Activated naive CD8-positive, alpha-beta T cell (primary cell): ENCODE results near the gene TP53BP1.

Source experiments
- H3K27ac Mint-ChIP-seq: one replicate; pipeline ENCODE4 v1.8.0; 2021; ENCODE audit warnings: mixed read lengths
- H3K27me3 Mint-ChIP-seq: one replicate; pipeline ENCODE4 v1.8.0; 2021; ENCODE audit warnings: mixed read lengths
- H3K36me3 Mint-ChIP-seq: one replicate; pipeline ENCODE4 v1.8.0; 2021; ENCODE audit warnings: mixed read lengths
- H3K4me1 Mint-ChIP-seq: one replicate; pipeline ENCODE4 v1.8.0; 2021; ENCODE audit warnings: low read depth, mixed read lengths
- H3K4me3 Mint-ChIP-seq: one replicate; pipeline ENCODE4 v1.8.0; 2021; ENCODE audit warnings: mild to moderate bottlenecking, mixed read lengths
- H3K9me3 Mint-ChIP-seq: one replicate; pipeline ENCODE4 v1.8.0; 2021; ENCODE audit warnings: low read depth, mixed read lengths

Gene TP53BP1

DNA sequence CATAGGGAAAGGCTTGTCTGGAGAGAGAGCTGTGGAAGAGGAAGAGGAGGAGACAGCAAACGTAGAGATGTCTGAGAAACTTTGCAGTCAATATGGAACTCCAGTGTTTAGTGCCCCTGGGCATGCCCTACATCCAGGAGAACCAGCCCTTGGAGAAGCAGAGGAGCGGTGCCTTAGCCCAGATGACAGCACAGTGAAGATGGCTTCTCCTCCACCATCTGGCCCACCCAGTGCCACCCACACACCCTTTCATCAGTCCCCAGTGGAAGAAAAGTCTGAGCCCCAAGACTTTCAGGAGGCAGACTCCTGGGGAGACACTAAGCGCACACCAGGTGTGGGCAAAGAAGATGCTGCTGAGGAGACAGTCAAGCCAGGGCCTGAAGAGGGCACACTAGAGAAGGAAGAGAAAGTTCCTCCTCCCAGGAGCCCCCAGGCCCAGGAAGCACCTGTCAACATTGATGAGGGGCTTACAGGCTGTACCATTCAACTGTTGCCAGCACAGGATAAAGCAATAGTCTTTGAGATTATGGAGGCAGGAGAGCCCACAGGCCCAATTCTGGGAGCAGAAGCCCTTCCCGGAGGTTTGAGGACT lies 31.4 kb upstream of the TP53BP1 start:
- Mint-ChIP-seq H3K9me3 (no peaks in the 10 kb centered on the region), H3K4me1 (peaks cover 9% of the 10 kb centered on the region), H3K27me3 (no peaks in the 10 kb centered on the region), H3K36me3 (no peaks in the 10 kb centered on the region), H3K4me3 (no peak overlapping the region), H3K27ac (no peak overlapping the region)

DNA sequence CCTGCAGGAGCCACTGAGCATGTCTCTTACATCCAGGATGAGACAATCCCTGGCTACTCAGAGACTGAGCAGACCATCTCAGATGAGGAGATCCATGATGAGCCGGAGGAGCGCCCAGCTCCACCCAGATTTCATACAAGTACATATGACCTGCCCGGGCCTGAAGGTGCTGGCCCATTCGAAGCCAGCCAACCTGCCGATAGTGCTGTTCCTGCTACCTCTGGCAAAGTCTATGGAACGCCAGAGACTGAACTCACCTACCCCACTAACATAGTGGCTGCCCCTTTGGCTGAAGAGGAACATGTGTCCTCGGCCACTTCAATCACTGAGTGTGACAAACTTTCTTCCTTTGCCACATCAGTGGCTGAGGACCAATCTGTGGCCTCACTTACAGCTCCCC lies 30.7 kb upstream of the TP53BP1 start:
- peaks cover 10% of the 10 kb centered on the region for H3K4me1 Mint-ChIP-seq
- H3K36me3 Mint-ChIP-seq = no peaks in the 10 kb centered on the region
- no peak overlapping the region for H3K4me3 Mint-ChIP-seq
- no peak overlapping the region for H3K27ac Mint-ChIP-seq
- H3K27me3 Mint-ChIP-seq = no peaks in the 10 kb centered on the region
- no peaks in the 10 kb centered on the region for H3K9me3 Mint-ChIP-seq

DNA sequence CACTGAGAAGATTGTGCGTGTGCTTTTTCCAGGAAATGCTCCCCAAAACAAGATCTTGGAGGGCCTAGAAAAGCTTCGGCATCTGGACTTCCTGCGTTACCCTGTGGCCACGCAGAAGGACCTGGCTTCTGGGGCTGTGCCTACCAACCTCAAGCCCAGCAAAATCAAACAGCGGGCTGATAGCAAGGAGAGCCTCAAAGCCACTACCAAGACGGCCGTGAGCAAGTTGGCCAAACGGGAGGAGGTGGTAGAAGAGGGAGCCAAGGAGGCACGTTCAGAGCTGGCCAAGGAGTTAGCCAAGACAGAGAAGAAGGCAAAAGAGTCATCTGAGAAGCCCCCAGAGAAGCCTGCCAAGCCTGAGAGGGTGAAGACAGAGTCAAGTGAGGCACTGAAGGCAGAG lies 29.3 kb upstream of the TP53BP1 start:
- H3K36me3 Mint-ChIP-seq = no peaks in the 10 kb centered on the region
- H3K27ac Mint-ChIP-seq = no peak overlapping the region
- no peak overlapping the region for H3K4me3 Mint-ChIP-seq
- no peaks in the 10 kb centered on the region for H3K9me3 Mint-ChIP-seq
- no peaks in the 10 kb centered on the region for H3K27me3 Mint-ChIP-seq
- H3K4me1 Mint-ChIP-seq = peaks cover 22% of the 10 kb centered on the region

DNA sequence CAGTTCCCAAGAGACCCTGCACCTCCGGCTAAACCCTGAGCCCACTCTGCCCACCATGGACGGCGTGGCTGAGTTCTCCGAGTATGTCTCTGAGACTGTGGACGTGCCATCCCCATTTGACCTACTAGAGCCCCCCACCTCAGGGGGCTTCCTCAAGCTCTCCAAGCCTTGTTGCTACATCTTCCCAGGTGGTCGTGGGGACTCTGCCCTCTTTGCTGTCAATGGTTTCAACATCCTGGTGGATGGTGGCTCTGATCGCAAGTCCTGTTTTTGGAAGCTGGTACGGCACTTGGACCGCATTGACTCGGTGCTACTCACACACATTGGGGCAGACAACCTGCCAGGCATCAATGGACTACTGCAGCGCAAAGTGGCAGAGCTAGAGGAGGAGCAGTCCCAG lies 28.5 kb upstream of the TP53BP1 start:
- Mint-ChIP-seq H3K4me3 (no peak overlapping the region), H3K27me3 (no peaks in the 10 kb centered on the region), H3K9me3 (no peaks in the 10 kb centered on the region), H3K27ac (no peak overlapping the region), H3K36me3 (no peaks in the 10 kb centered on the region), H3K4me1 (peaks cover 28% of the 10 kb centered on the region)

DNA sequence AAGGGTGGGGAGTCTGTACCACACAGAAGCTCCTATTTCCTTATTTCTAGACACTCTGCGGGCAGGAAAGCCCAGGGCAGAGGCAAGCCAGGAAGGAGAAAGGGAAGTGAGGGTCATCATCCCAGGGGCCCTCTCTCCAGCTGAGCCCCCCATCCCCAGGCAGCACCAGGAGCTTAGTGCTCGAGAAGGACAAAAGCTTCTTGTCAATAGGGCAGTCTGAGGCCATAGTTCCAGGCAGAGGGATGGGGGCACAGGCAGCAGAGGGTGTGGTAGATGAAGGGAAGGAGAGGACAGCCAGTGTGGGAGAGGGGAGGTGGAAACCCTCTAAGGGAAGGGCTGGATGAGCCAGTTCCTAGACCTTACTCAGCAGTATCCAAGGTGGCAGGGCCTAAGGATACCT lies 27.2 kb upstream of the TP53BP1 start:
- no peak overlapping the region for H3K4me3 Mint-ChIP-seq
- H3K9me3 Mint-ChIP-seq = no peaks in the 10 kb centered on the region
- H3K27ac Mint-ChIP-seq = no peak overlapping the region
- no peaks in the 10 kb centered on the region for H3K36me3 Mint-ChIP-seq
- no peaks in the 10 kb centered on the region for H3K27me3 Mint-ChIP-seq
- peaks cover 30% of the 10 kb centered on the region for H3K4me1 Mint-ChIP-seq

DNA sequence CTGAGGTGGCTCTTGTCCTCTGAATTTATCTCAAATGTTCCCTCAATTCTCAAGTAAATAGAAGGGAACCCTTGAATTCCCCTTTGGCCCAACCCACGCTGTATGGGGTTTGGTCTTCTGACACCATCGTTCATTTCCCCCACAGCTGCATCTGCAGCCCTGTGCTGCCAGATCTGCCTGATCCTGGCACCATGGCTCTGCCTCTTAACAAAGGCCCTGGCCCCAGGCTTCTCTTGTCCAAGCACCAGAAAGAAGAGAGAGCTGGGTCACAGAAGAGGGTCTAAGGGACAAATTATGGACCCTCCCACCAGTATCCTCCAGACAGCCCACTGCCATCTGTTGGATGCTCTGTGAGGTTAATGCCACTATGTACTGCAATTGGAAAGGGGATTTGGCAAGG lies 26.2 kb upstream of the TP53BP1 start:
- H3K36me3 Mint-ChIP-seq = no peaks in the 10 kb centered on the region
- H3K9me3 Mint-ChIP-seq = no peaks in the 10 kb centered on the region
- H3K4me3 Mint-ChIP-seq = no peak overlapping the region
- no peaks in the 10 kb centered on the region for H3K27me3 Mint-ChIP-seq
- H3K27ac Mint-ChIP-seq = no peak overlapping the region
- H3K4me1 Mint-ChIP-seq = peaks cover 29% of the 10 kb centered on the region

DNA sequence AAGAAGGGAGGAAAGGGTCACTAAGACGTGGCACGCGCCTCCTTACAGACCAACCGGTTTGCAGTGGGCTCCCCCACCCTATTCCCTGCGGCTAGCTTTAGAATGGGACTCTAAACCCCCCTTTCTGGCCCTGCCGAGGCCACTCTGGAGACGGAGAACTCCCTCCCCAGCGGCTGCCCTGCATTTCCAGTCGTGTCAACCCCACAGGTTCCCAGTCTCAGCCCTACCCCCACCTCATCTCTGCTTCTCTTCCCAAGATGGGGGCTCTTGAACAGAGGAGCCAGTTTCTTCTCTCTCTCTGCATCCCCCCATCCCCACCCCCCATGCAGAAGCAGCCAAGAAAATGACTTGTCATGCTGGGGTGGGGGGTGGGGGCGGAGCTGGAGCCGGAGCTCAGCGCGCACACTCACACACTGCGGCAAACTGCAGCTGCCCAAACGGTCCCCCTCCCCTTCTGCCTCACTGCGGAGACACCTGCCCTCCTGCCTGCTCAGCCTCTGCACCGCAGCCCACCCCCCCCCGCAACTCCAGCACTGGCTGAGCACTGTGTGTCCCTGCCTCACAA lies 25.3 kb upstream of the TP53BP1 start:
- Mint-ChIP-seq H3K4me1 (peaks cover 35% of the 10 kb centered on the region), H3K27me3 (no peaks in the 10 kb centered on the region), H3K27ac (no peak overlapping the region)

DNA sequence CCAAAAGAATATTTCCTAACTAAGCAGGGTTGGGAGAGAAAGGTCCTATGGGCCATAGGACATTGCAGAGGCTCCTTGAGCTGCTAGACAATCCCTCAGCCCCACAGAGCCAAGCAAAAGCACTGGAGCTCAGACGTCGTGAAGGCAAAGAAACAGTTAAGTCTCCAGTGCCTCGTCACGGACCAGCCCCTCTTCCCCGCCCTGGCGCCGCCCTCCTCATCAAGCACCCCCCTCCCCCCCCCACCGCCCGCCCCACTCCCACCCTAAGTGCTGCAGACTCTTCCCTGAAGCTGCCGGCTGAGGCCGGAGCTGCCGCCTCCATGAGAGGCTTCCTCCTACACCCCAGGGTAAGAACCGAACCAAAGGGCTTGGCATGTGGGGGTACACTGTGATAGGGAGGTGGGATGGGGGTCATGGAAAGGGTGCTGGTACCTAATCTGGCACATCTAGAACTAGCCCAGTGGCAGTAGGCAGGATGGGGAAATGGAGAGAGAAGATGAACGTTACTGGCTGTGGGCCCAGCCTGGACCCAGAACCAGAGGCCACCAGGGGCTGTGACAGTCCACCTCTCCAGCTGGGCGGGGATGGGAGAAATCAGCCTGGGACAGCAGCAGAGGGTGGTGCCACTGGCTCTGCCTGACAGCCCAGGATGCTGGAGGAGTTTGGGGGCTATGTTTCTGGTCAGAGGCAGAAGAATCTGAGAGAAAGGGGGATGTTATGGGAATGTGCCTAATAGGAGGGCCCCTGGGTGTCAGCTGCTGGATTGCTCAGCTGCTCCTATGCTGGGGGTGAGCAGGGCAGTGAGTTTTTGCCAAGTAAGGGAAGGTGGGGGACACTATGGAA lies 24.6 kb upstream of the TP53BP1 start, which contains the start of gene MAP1A:
Gene MAP1A (plus strand): TSS at position 255 of the 843 bp plus-strand sequence. CDS start 3,866 bp downstream, outside the sequence.
- Mint-ChIP-seq H3K27ac (no peak within 1 kb of the TSS), H3K4me1 (peaks cover 35% of the 10 kb centered on the region), H3K27me3 (no peaks in the 10 kb centered on the region), H3K9me3 (no peaks in the 10 kb centered on the region), H3K4me3 (peak within 1 kb of the TSS; percentile 79), H3K36me3 (no peaks in the 10 kb centered on the region)

More for the DNA sequence above, 25.3 kb upstream of the TP53BP1 start:
- Mint-ChIP-seq H3K4me3 (peak overlapping the region; percentile 79), H3K36me3 (no peaks in the 10 kb centered on the region), H3K9me3 (no peaks in the 10 kb centered on the region)

DNA sequence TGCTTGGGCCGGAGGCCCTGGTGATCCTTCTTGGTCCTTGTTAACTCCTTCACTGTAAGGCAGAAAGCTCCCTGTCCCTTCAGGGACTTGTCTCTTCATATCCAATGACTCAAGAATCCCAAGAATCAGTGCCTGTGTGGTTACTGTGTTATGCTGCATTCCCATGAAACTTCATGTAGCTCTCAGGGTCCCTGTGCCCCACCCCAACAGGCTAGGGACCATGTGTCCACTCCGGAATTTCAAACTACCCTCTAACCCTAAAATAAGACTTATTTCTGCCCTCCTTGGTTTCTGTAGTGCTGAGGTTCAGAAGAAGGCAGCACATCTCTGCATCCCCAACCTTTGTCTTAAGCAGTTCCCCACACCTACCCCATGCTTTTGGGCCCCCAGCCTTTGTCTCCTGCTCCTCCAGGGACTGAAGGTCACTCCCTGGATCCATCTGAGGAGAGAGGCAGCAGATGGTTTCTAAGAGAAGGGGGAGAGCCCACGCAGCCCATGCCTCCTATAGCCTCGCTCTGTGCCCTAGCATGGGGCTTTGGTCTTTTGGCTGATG lies 23.9 kb upstream of the TP53BP1 start:
- H3K27me3 Mint-ChIP-seq = no peaks in the 10 kb centered on the region
- peaks cover 37% of the 10 kb centered on the region for H3K4me1 Mint-ChIP-seq
- H3K36me3 Mint-ChIP-seq = no peaks in the 10 kb centered on the region
- peak overlapping the region; percentile 79 for H3K4me3 Mint-ChIP-seq
- H3K9me3 Mint-ChIP-seq = no peaks in the 10 kb centered on the region
- H3K27ac Mint-ChIP-seq = no peak overlapping the region

DNA sequence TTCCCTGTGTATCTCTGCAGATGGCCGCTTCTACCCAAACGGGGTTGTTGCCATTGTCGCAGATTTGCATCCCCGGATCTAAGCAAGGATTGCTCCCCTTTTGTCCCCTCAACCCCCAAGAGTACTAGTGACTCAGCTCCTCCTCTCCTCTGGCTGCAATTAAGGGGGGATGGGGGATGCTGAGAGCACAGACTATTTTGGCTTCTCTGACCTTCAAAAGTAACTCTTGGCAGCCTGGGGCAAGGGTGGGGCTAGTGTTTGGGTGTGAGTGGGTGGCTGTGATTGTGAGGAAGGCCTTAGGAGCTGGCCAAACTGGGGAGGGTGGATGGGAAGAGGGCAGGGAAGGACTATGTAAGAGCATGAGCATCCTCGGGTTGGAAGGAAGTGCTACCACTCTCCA lies 23.2 kb upstream of the TP53BP1 start:
- no peaks in the 10 kb centered on the region for H3K36me3 Mint-ChIP-seq
- H3K9me3 Mint-ChIP-seq = no peaks in the 10 kb centered on the region
- peaks cover 42% of the 10 kb centered on the region for H3K4me1 Mint-ChIP-seq
- no peak overlapping the region for H3K4me3 Mint-ChIP-seq
- H3K27ac Mint-ChIP-seq = no peak overlapping the region
- no peaks in the 10 kb centered on the region for H3K27me3 Mint-ChIP-seq

DNA sequence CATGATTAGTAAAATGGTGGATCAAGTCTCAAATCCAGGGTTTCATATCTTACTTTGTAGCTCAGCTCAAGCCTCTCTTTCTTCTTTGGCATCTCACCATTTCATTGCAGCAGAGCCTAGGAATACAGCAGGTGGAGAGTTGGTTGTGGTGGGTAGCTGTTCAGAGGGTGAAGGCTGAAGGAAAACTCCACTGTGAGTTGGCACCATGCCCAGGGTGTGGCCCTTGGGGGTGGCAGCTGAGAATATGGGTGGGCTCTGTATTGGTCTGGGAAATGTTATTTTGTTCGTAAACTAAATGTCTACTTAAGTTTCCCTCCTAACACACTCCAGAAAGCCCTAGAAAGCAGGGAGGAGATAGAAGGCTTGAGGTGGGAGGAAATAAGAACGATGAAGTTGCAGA lies 22.8 kb upstream of the TP53BP1 start:
- no peak overlapping the region for H3K27ac Mint-ChIP-seq
- no peak overlapping the region for H3K4me3 Mint-ChIP-seq
- H3K4me1 Mint-ChIP-seq = peaks cover 44% of the 10 kb centered on the region
- H3K36me3 Mint-ChIP-seq = no peaks in the 10 kb centered on the region
- H3K9me3 Mint-ChIP-seq = no peaks in the 10 kb centered on the region
- no peaks in the 10 kb centered on the region for H3K27me3 Mint-ChIP-seq

DNA sequence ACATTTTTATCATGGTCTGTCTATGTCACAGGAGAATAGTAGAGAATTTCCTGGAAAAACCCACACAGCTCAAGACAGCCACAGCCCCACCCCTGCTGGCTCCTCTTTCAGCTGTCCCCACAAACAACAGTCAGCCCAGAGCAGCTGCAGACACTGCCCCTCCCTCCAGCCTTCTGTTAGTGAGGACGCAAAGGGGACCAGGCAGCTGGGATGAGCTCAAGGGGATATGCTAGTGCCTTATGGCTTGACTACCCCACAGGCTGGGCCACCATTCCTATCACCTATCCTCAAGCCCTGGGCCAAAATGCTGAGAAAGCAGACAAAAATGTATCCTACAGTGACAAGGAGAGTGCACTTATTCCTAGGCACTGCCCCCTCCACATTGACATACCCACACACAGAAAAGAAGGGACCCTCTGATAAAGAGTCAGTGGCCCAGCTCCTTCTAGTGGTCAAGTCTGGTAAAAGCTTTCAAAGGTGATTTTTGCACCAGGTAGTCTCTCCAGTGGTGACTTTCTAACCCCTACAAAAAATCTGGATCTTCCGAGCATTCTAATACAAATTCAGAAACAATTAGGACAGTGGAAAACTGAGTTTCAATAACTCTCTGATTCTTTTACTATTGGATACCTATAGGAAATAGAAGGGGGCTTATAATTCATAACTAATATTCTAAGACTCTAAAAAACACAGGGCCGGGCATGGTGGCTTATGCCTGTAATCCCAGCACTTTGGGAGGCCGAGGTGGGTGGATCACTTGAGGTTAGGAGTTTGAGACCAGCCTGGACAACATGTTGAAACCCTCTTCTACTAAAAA lies 21.5 kb upstream of the TP53BP1 start:
- peaks cover 52% of the 10 kb centered on the region for H3K4me1 Mint-ChIP-seq

DNA sequence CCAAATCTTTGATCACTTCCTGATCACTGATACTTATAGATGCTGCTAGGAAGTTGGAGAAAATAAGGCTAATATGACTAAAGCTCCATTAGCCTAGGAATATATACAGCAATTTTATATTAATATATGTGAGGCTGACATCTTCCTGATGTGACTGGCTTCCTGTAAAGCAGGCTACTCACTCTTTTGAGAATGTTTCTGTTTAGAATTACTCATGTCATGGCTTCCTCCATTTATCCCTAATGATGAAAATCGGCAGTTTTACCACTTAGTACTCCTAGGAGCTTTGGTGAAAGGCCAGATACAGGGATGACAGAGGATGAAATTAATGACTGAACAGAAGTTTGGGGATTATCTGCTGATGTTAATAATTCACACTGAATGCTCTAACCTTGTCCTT lies 20.6 kb upstream of the TP53BP1 start:
- H3K36me3 Mint-ChIP-seq = no peaks in the 10 kb centered on the region
- peaks cover 54% of the 10 kb centered on the region for H3K4me1 Mint-ChIP-seq
- H3K4me3 Mint-ChIP-seq = no peak overlapping the region
- H3K27me3 Mint-ChIP-seq = no peaks in the 10 kb centered on the region
- H3K9me3 Mint-ChIP-seq = no peaks in the 10 kb centered on the region
- no peak overlapping the region for H3K27ac Mint-ChIP-seq

More for the DNA sequence above, 21.5 kb upstream of the TP53BP1 start:
- H3K36me3 Mint-ChIP-seq = no peaks in the 10 kb centered on the region
- no peaks in the 10 kb centered on the region for H3K9me3 Mint-ChIP-seq
- no peak overlapping the region for H3K27ac Mint-ChIP-seq
- no peaks in the 10 kb centered on the region for H3K27me3 Mint-ChIP-seq
- H3K4me3 Mint-ChIP-seq = no peak overlapping the region

DNA sequence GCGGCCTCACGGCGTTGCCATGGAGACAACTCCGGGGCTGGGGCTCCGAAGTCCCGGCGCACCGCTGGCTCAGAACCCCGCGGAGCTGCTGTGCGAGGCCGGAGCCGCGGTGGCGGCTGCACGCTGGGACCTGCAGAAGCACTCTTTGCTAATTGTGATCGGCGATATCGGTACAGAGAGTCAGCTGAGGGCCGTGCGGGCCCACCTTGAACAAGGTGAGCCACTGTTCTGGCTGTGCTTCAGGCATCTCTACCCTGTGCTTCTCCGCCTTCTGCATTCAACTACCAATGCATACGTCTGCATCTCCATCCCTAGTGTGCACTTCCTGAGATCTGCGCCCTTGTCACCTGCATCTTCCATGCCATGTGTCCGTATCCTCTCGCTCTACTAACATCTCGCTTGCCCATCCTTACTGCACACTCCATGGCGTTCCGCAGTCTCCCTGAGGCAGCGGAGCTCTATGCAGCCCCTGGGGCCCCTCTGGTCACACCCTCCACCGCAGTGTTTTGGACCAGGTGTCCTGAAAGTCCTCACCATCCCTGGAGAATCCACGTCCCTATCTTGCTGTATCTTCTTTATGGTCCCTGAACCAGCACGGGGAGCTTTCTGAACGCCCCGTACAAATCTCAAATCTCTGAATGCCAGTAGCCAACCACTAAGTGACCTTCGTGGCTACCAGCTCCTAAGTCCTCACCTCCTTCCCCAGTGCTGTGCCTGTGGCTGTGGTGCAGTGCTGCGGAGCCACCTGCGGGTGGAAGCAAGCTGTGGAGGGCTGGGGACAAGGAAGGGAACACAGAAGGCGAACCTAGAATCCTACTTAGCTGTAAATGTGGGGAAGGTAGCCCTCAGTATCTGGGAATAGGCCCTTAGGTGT lies 18.3 kb upstream of the TP53BP1 start:
- no peaks in the 10 kb centered on the region for H3K9me3 Mint-ChIP-seq
- H3K36me3 Mint-ChIP-seq = no peaks in the 10 kb centered on the region
- H3K27me3 Mint-ChIP-seq = no peaks in the 10 kb centered on the region
- H3K4me1 Mint-ChIP-seq = peaks cover 37% of the 10 kb centered on the region
- H3K27ac Mint-ChIP-seq = no peak overlapping the region
- peak overlapping the region; percentile 93 for H3K4me3 Mint-ChIP-seq
